ENCODE measurements around the gene KIF1B.
A peak's percentile ranks its signal among the peaks of the same experiment; 100 is the strongest.
"Not testable (repeated sequence)": the region's sequence is repeated elsewhere in the genome, so short reads cannot be mapped to it uniquely, and the experiment has no call there.

KIF1B gene

DNA sequence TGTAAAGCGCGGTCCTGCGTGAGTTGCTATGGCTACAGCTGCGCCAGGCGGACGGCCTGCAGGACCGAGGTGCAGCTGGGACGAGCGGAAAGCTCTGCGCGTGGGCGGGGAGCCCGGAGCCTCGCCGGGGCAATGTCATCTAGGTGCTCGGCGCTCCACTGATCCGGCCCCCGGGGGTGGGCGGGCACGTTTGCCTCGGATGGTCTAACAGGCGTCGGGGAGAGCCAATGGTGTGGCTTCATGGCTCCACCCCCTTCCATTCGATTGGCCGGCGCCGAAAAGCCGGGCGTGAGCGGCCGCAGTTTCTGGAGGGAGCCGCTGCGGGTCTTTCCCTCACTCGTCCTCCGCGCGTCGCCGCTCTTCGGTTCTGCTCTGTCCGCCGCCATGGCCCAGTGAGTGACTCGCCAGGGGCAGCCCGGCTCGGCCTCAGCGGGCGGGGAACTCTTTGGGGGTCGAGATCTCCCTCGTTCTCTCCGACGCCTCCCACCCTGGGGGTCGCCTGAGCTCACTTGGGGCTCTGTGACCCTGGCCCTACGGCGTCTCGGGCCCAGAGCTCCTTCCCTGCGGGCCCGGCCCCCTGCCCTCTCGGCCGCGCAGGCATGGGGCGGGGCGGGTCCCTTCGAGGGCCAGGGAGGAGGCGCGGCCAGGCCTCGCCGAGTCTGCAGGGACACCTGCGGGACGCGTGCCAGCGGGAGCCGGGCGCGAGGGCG is 188.5 kb downstream of the KIF1B start, which contains the start of gene PGD:
TSS of gene PGD (plus strand) at position 331 of the 710 bp plus-strand sequence. CDS start at position 385, 54 bp downstream.
- H3K36me3 ChIP-seq (ENCODE audit: insufficient read depth, low read length) = peaks cover 12% of the 10 kb centered on the region
- peaks cover 30% of the 10 kb centered on the region for H3K4me1 ChIP-seq (ENCODE audit: control insufficient read depth, insufficient read depth, low read length)
- H3K4me2 ChIP-seq (ENCODE audit: low read length) = peak within 1 kb of the TSS; percentile 98

DNA sequence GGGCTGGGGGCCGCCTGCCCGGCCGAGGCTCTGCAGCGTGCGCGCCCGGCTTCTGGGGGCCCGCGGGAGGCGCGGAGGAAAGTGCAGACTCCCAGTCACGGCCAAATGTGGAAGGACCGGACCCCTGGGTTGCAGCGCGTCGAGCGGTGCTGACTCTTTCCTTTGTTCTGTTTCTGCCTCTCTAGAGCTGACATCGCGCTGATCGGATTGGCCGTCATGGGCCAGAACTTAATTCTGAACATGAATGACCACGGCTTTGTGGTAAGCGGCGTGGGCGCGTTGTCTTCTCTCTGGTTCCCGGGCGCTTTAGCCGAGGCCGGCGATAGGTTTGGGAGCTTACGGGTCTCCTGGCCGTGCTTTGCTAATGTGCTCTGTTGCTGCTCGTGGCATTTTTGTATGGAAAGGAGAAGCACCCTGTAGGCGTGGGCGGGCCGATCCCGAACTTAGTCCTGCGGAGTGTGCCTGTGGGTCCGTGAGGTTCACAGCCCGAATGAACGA is 189.1 kb downstream of the KIF1B start:
- peak overlapping the region; percentile 91 for H3K9ac ChIP-seq (ENCODE audit: low read depth, low read length)
- peaks cover 34% of the 10 kb centered on the region for H3K4me1 ChIP-seq (ENCODE audit: control insufficient read depth, insufficient read depth, low read length)
- peak overlapping the region; percentile 89 for H3K4me3 ChIP-seq (ENCODE audit: low read length)
- H3K36me3 ChIP-seq (ENCODE audit: insufficient read depth, low read length) = peaks cover 18% of the 10 kb centered on the region
- no peaks in the 10 kb centered on the region for H3K27me3 ChIP-seq (ENCODE audit: control insufficient read depth, insufficient read depth, low read length)
- peak overlapping the region; percentile 91 for H3K4me2 ChIP-seq (ENCODE audit: low read length)
- no peaks in the 10 kb centered on the region for H3K9me3 ChIP-seq (replicated peaks; ENCODE audit: low read length)

More for the DNA sequence above, 188.5 kb downstream of the KIF1B start, which contains the start of gene PGD:
- Histone ChIP-seq H3K9ac (ENCODE audit: low read depth, low read length) (peak within 1 kb of the TSS; percentile 91), H3K27me3 (ENCODE audit: control insufficient read depth, insufficient read depth, low read length) (no peaks in the 10 kb centered on the region), H3K9me3 (replicated peaks; ENCODE audit: low read length) (no peaks in the 10 kb centered on the region), H3K4me3 (ENCODE audit: low read length) (peak within 1 kb of the TSS; percentile 91)

DNA sequence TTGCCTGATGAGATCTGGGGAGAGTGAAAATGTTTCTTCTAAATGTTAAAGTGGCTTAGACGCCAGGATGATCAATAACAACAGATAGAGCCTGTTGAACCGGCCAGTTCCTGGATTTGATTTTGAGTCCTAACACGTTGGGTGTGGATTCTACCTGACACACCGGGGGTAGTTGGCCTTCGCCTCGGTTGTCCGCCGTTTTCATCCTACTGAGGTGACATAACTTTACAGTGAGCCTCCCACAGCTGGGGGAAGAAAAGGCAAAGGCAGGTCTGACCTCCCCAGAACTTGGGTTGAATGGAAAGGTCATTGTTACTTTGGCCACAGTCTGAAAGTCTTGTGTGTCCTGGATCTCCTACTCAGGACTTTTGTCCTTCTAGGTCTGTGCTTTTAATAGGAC is 189.6 kb downstream of the KIF1B start:
- no peaks in the 10 kb centered on the region for H3K9me3 ChIP-seq (replicated peaks; ENCODE audit: low read length)
- peak overlapping the region; percentile 89 for H3K4me3 ChIP-seq (ENCODE audit: low read length)
- H3K4me1 ChIP-seq (ENCODE audit: control insufficient read depth, insufficient read depth, low read length) = peaks cover 34% of the 10 kb centered on the region
- H3K27me3 ChIP-seq (ENCODE audit: control insufficient read depth, insufficient read depth, low read length) = no peaks in the 10 kb centered on the region
- peak overlapping the region; percentile 91 for H3K9ac ChIP-seq (ENCODE audit: low read depth, low read length)
- peaks cover 23% of the 10 kb centered on the region for H3K36me3 ChIP-seq (ENCODE audit: insufficient read depth, low read length)
- H3K4me2 ChIP-seq (ENCODE audit: low read length) = peak overlapping the region; percentile 91

DNA sequence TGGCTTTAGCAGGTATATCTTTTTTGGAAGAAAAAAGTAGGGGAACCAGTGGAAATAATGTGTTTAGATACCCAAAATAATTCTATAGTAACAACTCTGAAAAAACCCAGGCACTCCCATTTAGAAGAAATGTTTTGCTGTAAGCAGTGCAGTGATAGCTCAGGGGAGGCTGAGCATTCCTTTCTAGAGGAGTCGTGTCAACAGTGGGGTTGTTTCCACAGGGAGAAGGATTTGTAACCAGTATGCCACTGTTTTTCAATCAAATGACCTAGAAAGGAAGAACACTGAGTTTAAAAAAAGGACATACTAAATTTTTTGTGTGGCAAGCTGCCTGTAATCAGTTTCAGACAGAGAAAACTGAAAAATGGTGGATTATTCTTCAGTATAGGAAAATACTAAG is 190.9 kb downstream of the KIF1B start:
- peak overlapping the region; percentile 91 for H3K4me2 ChIP-seq (ENCODE audit: low read length)
- H3K9me3 ChIP-seq (replicated peaks; ENCODE audit: low read length) = no peaks in the 10 kb centered on the region
- peak overlapping the region; percentile 91 for H3K9ac ChIP-seq (ENCODE audit: low read depth, low read length)
- peaks cover 31% of the 10 kb centered on the region for H3K36me3 ChIP-seq (ENCODE audit: insufficient read depth, low read length)
- H3K4me3 ChIP-seq (ENCODE audit: low read length) = peak overlapping the region; percentile 89
- H3K4me1 ChIP-seq (ENCODE audit: control insufficient read depth, insufficient read depth, low read length) = peaks cover 34% of the 10 kb centered on the region
- no peaks in the 10 kb centered on the region for H3K27me3 ChIP-seq (ENCODE audit: control insufficient read depth, insufficient read depth, low read length)

DNA sequence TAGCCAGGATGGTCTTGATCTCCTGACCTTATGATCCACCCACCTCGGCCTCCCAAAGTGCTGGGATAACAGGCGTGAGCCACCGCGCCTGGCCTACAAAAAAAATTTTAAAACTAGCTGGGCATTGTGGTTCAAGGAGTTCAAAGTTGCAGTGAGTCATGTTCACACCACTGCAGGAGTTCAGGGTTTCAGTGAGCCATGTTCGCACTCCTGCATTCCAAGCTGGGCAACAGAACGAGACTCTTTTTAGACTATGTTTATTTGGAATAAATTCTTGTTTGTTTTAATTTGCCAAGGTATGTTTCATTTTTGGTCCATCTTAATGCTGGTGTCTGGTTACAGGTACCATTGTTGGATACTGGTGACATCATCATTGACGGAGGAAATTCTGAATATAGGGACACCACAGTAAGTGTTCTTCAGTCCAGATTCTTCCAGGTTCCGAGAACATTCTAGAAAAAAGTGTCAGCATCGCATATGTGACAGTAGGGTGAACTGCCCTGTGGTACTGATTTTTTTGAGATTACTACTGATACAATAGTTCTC is 192.4 kb downstream of the KIF1B start:
- Histone ChIP-seq H3K27me3 (ENCODE audit: control insufficient read depth, insufficient read depth, low read length) (no peaks in the 10 kb centered on the region), H3K9me3 (replicated peaks; ENCODE audit: low read length) (no peaks in the 10 kb centered on the region), H3K9ac (ENCODE audit: low read depth, low read length) (peak overlapping the region; percentile 25), H3K36me3 (ENCODE audit: insufficient read depth, low read length) (peaks cover 46% of the 10 kb centered on the region), H3K4me2 (ENCODE audit: low read length) (no peak overlapping the region), H3K4me3 (ENCODE audit: low read length) (no peak overlapping the region), H3K4me1 (ENCODE audit: control insufficient read depth, insufficient read depth, low read length) (peaks cover 34% of the 10 kb centered on the region)

DNA sequence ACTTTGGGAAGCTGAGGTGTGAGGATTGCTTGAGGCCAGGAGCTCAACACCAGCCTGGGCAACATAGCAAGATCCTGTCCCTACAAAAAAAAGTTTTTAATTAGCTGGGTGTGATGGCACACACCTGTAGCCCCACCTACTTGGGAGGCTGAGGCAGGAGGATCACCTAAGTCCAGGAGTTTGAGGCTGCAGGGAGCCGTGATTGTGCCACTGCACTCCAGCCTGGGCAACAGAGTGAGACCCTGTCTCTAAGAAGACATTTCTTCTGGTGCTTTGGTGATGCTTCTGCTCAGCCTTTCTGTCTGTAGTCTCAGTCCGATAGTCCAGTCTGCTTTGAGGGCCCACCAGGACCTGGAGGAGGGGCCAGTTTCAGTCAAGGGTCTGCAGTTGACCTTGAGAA is 196.8 kb downstream of the KIF1B start:
- Histone ChIP-seq H3K9ac (ENCODE audit: low read depth, low read length) (no peak overlapping the region), H3K9me3 (replicated peaks; ENCODE audit: low read length) (no peaks in the 10 kb centered on the region), H3K4me2 (ENCODE audit: low read length) (no peak overlapping the region), H3K4me1 (ENCODE audit: control insufficient read depth, insufficient read depth, low read length) (peaks cover 20% of the 10 kb centered on the region), H3K4me3 (ENCODE audit: low read length) (no peak overlapping the region), H3K27me3 (ENCODE audit: control insufficient read depth, insufficient read depth, low read length) (no peaks in the 10 kb centered on the region), H3K36me3 (ENCODE audit: insufficient read depth, low read length) (peaks cover 88% of the 10 kb centered on the region)

DNA sequence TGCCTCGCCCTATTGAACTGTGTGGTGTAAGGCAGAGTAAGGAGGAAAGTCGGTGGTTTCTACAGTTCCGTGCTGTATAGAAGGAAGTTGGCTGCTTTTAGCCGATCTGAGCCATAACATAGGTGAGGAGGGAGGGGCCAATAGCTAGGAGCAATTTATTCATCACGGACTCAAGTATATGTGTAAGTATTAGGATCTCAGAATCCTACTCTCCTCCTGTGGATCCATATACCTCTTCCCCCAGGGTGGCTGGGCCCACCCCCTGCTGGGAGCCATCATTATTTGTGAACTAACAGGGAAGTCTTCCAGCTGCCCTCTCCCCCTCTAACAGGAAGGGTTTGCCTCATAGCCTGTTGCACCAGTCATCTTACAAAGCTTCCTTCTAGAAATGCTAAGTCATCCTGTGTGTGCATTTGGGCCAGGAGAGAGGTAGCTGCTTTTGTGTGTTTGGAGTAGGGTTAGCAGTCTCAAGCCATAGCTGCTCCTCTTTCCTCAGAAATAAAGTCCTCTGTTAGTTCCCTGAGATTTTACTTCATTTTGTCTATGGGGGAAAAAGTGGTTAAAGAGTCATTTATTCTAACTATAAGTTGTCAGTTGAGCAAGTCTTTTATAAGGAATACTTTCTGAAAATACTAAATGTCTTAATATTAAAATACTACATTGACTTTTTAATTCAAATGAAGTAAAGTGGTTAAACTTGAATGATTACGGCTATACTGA is 205.0 kb downstream of the KIF1B start:
- Histone ChIP-seq H3K4me2 (ENCODE audit: low read length) (no peak overlapping the region), H3K36me3 (ENCODE audit: insufficient read depth, low read length) (peaks cover 86% of the 10 kb centered on the region), H3K4me3 (ENCODE audit: low read length) (no peak overlapping the region), H3K4me1 (ENCODE audit: control insufficient read depth, insufficient read depth, low read length) (peaks cover 9% of the 10 kb centered on the region), H3K9me3 (replicated peaks; ENCODE audit: low read length) (no peaks in the 10 kb centered on the region), H3K27me3 (ENCODE audit: control insufficient read depth, insufficient read depth, low read length) (no peaks in the 10 kb centered on the region), H3K9ac (ENCODE audit: low read depth, low read length) (peak overlapping the region; percentile 53)

DNA sequence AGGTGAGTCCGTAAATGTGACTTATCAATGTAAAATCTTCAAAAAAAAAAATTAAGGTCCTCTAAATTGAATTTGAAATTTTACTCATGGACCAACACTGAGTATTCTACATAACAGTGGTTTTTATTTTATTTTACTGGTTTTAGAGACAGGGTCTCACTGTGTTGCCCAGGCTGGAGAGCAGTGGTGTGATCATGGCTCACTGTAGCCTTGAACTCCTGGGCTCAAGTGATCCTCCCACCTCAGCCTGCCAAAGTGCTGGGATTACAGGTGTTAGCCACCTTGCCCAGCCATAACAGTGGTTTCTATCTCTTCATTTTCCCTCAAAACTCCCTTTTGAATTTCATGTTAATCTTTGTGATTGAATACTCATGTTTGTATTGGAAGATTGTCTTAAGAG is 205.6 kb downstream of the KIF1B start:
- H3K4me2 ChIP-seq (ENCODE audit: low read length); H3K4me1 ChIP-seq (ENCODE audit: control insufficient read depth, insufficient read depth, low read length); H3K27me3 ChIP-seq (ENCODE audit: control insufficient read depth, insufficient read depth, low read length); H3K4me3 ChIP-seq (ENCODE audit: low read length); H3K9me3 ChIP-seq (replicated peaks; ENCODE audit: low read length): not testable (repeated sequence)
- Histone ChIP-seq H3K36me3 (ENCODE audit: insufficient read depth, low read length) (peaks cover 83% of the 10 kb centered on the region), H3K9ac (ENCODE audit: low read depth, low read length) (peak overlapping the region; percentile 53)

DNA sequence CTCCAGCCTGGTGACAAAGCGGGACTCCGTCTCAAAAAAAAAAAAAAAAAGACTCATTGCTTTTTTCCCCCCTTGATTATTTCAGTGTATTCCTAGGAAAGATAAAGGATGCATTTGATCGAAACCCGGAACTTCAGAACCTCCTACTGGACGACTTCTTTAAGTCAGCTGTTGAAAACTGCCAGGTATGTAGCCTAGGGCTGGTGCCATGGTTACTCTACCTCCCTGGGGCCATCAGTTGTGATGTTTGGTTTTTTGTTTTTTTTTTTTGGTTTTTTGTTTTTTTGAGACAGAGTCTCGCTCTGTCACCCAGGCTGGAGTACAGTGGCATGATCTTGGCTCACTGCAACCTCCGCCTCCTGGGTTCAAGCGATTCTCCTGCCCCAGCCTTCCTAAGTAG is 208.4 kb downstream of the KIF1B start:
- H3K4me2 ChIP-seq (ENCODE audit: low read length); H3K27me3 ChIP-seq (ENCODE audit: control insufficient read depth, insufficient read depth, low read length); H3K4me3 ChIP-seq (ENCODE audit: low read length); H3K9me3 ChIP-seq (replicated peaks; ENCODE audit: low read length); H3K9ac ChIP-seq (ENCODE audit: low read depth, low read length): not testable (repeated sequence)
- Histone ChIP-seq H3K36me3 (ENCODE audit: insufficient read depth, low read length) (peaks cover 69% of the 10 kb centered on the region), H3K4me1 (ENCODE audit: control insufficient read depth, insufficient read depth, low read length) (peaks cover 11% of the 10 kb centered on the region)

DNA sequence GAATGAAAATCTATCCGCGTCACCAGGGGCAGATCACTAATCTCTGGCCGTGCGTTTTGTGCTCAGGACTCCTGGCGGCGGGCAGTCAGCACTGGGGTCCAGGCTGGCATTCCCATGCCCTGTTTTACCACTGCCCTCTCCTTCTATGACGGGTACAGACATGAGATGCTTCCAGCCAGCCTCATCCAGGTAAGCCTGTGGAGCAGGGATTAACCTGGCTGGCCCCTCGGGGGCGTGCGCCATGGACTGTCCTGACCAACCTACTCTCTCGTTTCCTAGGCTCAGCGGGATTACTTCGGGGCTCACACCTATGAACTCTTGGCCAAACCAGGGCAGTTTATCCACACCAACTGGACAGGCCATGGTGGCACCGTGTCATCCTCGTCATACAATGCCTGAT is 209.0 kb downstream of the KIF1B start:
- Histone ChIP-seq H3K36me3 (ENCODE audit: insufficient read depth, low read length) (peaks cover 69% of the 10 kb centered on the region), H3K4me2 (ENCODE audit: low read length) (no peak overlapping the region), H3K9me3 (replicated peaks; ENCODE audit: low read length) (no peaks in the 10 kb centered on the region), H3K27me3 (ENCODE audit: control insufficient read depth, insufficient read depth, low read length) (no peaks in the 10 kb centered on the region), H3K4me3 (ENCODE audit: low read length) (no peak overlapping the region), H3K9ac (ENCODE audit: low read depth, low read length) (no peak overlapping the region), H3K4me1 (ENCODE audit: control insufficient read depth, insufficient read depth, low read length) (peaks cover 13% of the 10 kb centered on the region)

DNA sequence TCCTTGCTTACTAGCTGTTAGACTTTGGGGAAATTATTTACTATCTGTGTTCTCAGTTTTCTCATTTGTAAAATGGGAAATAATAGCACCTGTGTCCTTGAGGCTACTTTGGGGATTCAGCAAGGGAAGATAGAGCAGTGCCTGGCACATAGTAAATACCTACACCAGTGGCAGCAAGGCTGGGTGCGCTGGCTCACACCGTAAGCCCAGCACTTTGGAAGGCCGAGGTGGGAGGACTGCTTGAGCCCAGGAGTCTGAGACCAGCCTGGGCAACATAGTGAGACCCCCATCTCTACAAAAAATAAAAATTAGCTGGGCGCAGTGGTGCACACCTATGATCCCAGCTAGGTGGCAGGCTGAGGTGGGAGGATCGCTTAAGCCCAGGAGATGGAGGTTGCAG is 211.3 kb downstream of the KIF1B start:
- H3K4me1 ChIP-seq (ENCODE audit: control insufficient read depth, insufficient read depth, low read length) = peaks cover 4% of the 10 kb centered on the region
- no peak overlapping the region for H3K4me2 ChIP-seq (ENCODE audit: low read length)
- peaks cover 48% of the 10 kb centered on the region for H3K36me3 ChIP-seq (ENCODE audit: insufficient read depth, low read length)
- H3K9ac ChIP-seq (ENCODE audit: low read depth, low read length) = no peak overlapping the region
- H3K9me3 ChIP-seq (replicated peaks; ENCODE audit: low read length) = no peaks in the 10 kb centered on the region
- H3K4me3 ChIP-seq (ENCODE audit: low read length) = no peak overlapping the region
- no peaks in the 10 kb centered on the region for H3K27me3 ChIP-seq (ENCODE audit: control insufficient read depth, insufficient read depth, low read length)

Measured in skeletal muscle satellite cell (primary cell).